ENCODE results near the gene RBMY1J.
"Not testable (repeated sequence)": the region's sequence is repeated elsewhere in the genome, so short reads cannot be mapped to it uniquely, and the experiment has no call there.

DNA sequence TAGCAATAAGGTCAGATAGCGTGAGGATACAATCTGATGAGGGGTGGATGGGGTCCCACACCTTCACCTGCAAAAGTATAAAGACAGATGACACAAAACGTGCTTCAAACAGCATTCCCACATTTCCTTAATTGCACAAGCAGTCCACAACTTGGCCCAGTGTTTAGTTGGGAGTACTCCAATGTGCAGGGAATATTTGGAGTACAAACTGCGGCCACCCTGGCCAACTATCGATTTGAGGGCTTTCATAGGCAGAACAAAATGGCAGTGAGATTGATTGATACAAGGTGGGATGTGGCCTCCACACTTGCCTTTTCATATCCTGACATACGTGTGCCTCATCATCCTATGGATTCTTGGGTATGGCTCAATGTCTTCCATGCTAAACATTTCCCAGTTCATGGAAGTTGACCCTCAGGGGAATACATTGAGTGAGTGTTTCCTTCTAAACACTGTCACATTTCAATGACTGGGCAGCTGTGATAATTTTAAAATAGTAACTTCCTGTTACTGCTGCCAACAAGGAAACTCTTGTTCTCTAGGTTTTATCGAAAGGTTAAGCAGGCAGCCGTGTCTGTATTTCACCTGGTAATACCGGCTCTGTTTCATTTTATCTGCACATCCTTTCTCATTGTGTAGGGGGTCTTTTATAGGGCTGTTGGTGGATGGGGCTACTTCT, 41.6 kb downstream of the RBMY1J start:
- not testable (repeated sequence) for TF ChIP-seq POLR2A (IDR thresholded peaks at IDR 0.05; ENCODE audit: low read length); GATA1 (IDR thresholded peaks at IDR 0.05; ENCODE audit: low read depth, low read length)

All from erythroblast (primary cell).